ENCODE results near the gene SLC2A9.

SLC2A9 gene

GRCh38 chr4:9962611-9963314 lies 58.5 kb downstream of the SLC2A9 start:
- TF ChIP-seq YY1 (IDR thresholded peaks at IDR 0.05; ENCODE audit: low read depth) (no peak), CEBPB (IDR thresholded peaks at IDR 0.05) (no peak), ZBTB7A (IDR thresholded peaks at IDR 0.05; ENCODE audit: low read depth) (no peak), NFIC (IDR thresholded peaks at IDR 0.05) (no peak)

GRCh38 chr4:9954468-9954867 lies 66.8 kb downstream of the SLC2A9 start:
- TF ChIP-seq NFIC (IDR thresholded peaks at IDR 0.05) = no peak

- TF ChIP-seq NFIC (IDR thresholded peaks at IDR 0.05) (no peak), TCF12 (IDR thresholded peaks at IDR 0.05; ENCODE audit: low read depth) (no peak), EP300 (IDR thresholded peaks at IDR 0.05; ENCODE audit: borderline replicate concordance) (no peak), YY1 (IDR thresholded peaks at IDR 0.05; ENCODE audit: low read depth) (no peak), TAF1 (IDR thresholded peaks at IDR 0.05; ENCODE audit: low read depth) (no peak), FOXM1 (IDR thresholded peaks at IDR 0.05; ENCODE audit: borderline replicate concordance, low read depth) (no peak), ZBTB7A (IDR thresholded peaks at IDR 0.05; ENCODE audit: low read depth) (no peak), REST (IDR thresholded peaks at IDR 0.05; ENCODE audit: low read depth) (no peak), CEBPB (IDR thresholded peaks at IDR 0.05) (no peak), USF1 (IDR thresholded peaks at IDR 0.05) (no peak), EGR1 (IDR thresholded peaks at IDR 0.05) (no peak), CREB1 (IDR thresholded peaks at IDR 0.05; ENCODE audit: low read depth) (no peak)
These were observed 68.2 kb downstream of the SLC2A9 start for GRCh38 chr4:9953089-9953488.

GRCh38 chr4:9952415-9952950 lies 68.8 kb downstream of the SLC2A9 start:
- TF ChIP-seq EP300 (IDR thresholded peaks at IDR 0.05; ENCODE audit: borderline replicate concordance) (no peak), CEBPB (IDR thresholded peaks at IDR 0.05) (0 out of 2 replicates have a peak, but pooled peaks have one; percentile 43)

GRCh38 chr4:9949573-9949972 lies 71.7 kb downstream of the SLC2A9 start:
- TF ChIP-seq ZBTB7A (IDR thresholded peaks at IDR 0.05; ENCODE audit: low read depth) = no peak
- no peak for TF ChIP-seq MAX (IDR thresholded peaks at IDR 0.05)
- TF ChIP-seq NFIC (IDR thresholded peaks at IDR 0.05) = no peak
- TF ChIP-seq TCF12 (IDR thresholded peaks at IDR 0.05; ENCODE audit: low read depth) = no peak
- no peak for TF ChIP-seq TAF1 (IDR thresholded peaks at IDR 0.05; ENCODE audit: low read depth)
- TF ChIP-seq CREB1 (IDR thresholded peaks at IDR 0.05; ENCODE audit: low read depth) = no peak
- no peak for TF ChIP-seq RAD21 (IDR thresholded peaks at IDR 0.05; ENCODE audit: low read depth)
- TF ChIP-seq YY1 (IDR thresholded peaks at IDR 0.05; ENCODE audit: low read depth) = no peak
- no peak for TF ChIP-seq FOXM1 (IDR thresholded peaks at IDR 0.05; ENCODE audit: borderline replicate concordance, low read depth)
- no peak for TF ChIP-seq USF1 (IDR thresholded peaks at IDR 0.05)
- TF ChIP-seq TEAD4 (IDR thresholded peaks at IDR 0.05) = no peak
- no peak for TF ChIP-seq REST (IDR thresholded peaks at IDR 0.05; ENCODE audit: low read depth)
- TF ChIP-seq CEBPB (IDR thresholded peaks at IDR 0.05) = no peak
- TF ChIP-seq EGR1 (IDR thresholded peaks at IDR 0.05) = no peak
- no peak for TF ChIP-seq EP300 (IDR thresholded peaks at IDR 0.05; ENCODE audit: borderline replicate concordance)

- no peak for TF ChIP-seq TAF1 (IDR thresholded peaks at IDR 0.05; ENCODE audit: low read depth)
- no peak for TF ChIP-seq EP300 (IDR thresholded peaks at IDR 0.05; ENCODE audit: borderline replicate concordance)
- no peak for TF ChIP-seq RAD21 (IDR thresholded peaks at IDR 0.05; ENCODE audit: low read depth)
- TF ChIP-seq NFIC (IDR thresholded peaks at IDR 0.05) = no peak
- no peak for TF ChIP-seq CREB1 (IDR thresholded peaks at IDR 0.05; ENCODE audit: low read depth)
- TF ChIP-seq CEBPB (IDR thresholded peaks at IDR 0.05) = no peak
- TF ChIP-seq YY1 (IDR thresholded peaks at IDR 0.05; ENCODE audit: low read depth) = no peak
- no peak for TF ChIP-seq ZBTB7A (IDR thresholded peaks at IDR 0.05; ENCODE audit: low read depth)
- TF ChIP-seq MAX (IDR thresholded peaks at IDR 0.05) = no peak
- no peak for TF ChIP-seq REST (IDR thresholded peaks at IDR 0.05; ENCODE audit: low read depth)
- no peak for TF ChIP-seq TEAD4 (IDR thresholded peaks at IDR 0.05)
- TF ChIP-seq EGR1 (IDR thresholded peaks at IDR 0.05) = no peak
- TF ChIP-seq TCF12 (IDR thresholded peaks at IDR 0.05; ENCODE audit: low read depth) = no peak
- TF ChIP-seq FOXM1 (IDR thresholded peaks at IDR 0.05; ENCODE audit: borderline replicate concordance, low read depth) = no peak
- no peak for TF ChIP-seq USF1 (IDR thresholded peaks at IDR 0.05)
These were observed 73.9 kb downstream of the SLC2A9 start for GRCh38 chr4:9947168-9948062.
